CD8-positive, alpha-beta memory T cell (primary cell): Measurements from ENCODE around the gene GRID2IP. TPM values are rescaled to one million over a fixed set of nuclear protein-coding genes. Genes with fewer than 3 reads are reported as not detected.
A peak's percentile ranks its signal among the peaks of the same experiment; 100 is the strongest.

Experiments
- CTCF ChIA-PET: fragments of 350-600 bp; sonication (Branson Sonifier 250); formaldehyde crosslinking; loops from one replicate; lab custom pipeline; 2021; ENCODE audit warnings: antibody characterized with exemption; lab: Charles Lee
- POLR2A ChIA-PET: fragments of 350-600 bp; sonication (Branson Sonifier 250); formaldehyde crosslinking; loops from one replicate; lab custom pipeline; 2021; ENCODE audit warnings: antibody characterized with exemption; lab: Charles Lee
- DNase-seq, 5 donors: peaks; one replicate each; pipeline versions ENCODE4 v3.0.0 to v3.0.0-alpha.2; 2020 to 2022; ENCODE audit warnings: mixed read lengths in 1 of 5
- H3K27ac ChIP-seq: one replicate; pipeline ENCODE4 v1.7.0; 2013; ENCODE audit warnings: low read depth, mild to moderate bottlenecking, low read length, moderate library complexity
- H3K27me3 ChIP-seq: 2 replicates; pipeline ENCODE4 v1.7.0; 2013; ENCODE audit warnings: low read length, mild to moderate bottlenecking; ENCODE audit not compliant: insufficient read depth, poor library complexity, severe bottlenecking
- H3K36me3 ChIP-seq: 2 replicates; pipeline ENCODE4 v1.7.0; 2013; ENCODE audit warnings: mild to moderate bottlenecking, low read length, moderate library complexity; ENCODE audit not compliant: insufficient read depth
- H3K4me1 ChIP-seq: 2 replicates; pipeline ENCODE4 v1.7.0; 2013; ENCODE audit warnings: mild to moderate bottlenecking, low read length, moderate library complexity; ENCODE audit not compliant: insufficient read depth
- H3K4me3 ChIP-seq: 2 replicates; pipeline ENCODE4 v1.7.0; 2013; ENCODE audit warnings: mild to moderate bottlenecking, low read length
- H3K9me3 ChIP-seq: 2 replicates; pipeline ENCODE4 v1.7.0; 2013; ENCODE audit warnings: mild to moderate bottlenecking, low read length
- H3K27ac Mint-ChIP-seq, 8 donors: one replicate each; pipeline ENCODE4 v1.8.0; 2020 to 2021; ENCODE audit warnings: mixed read lengths in 8 of 8, mild to moderate bottlenecking in 6 of 8, inconsistent platforms in 3 of 8, moderate library complexity in 3 of 8
- H3K27me3 Mint-ChIP-seq, 2 donors: one replicate each; pipeline ENCODE4 v1.8.0; 2020 to 2021; ENCODE audit warnings: mixed read lengths in 2 of 2, mild to moderate bottlenecking in 1 of 2, moderate library complexity in 1 of 2
- H3K36me3 Mint-ChIP-seq, 3 donors: one replicate each; pipeline ENCODE4 v1.8.0; 2020 to 2021; ENCODE audit warnings: mixed read lengths in 3 of 3, inconsistent platforms in 1 of 3, mild to moderate bottlenecking in 1 of 3
- H3K4me1 Mint-ChIP-seq, 3 donors: one replicate each; pipeline ENCODE4 v1.8.0; 2020 to 2021; ENCODE audit warnings: mixed read lengths in 3 of 3, inconsistent platforms in 1 of 3, mild to moderate bottlenecking in 1 of 3
- H3K4me3 Mint-ChIP-seq, 7 donors: one replicate each; pipeline ENCODE4 v1.8.0; 2020 to 2021; ENCODE audit warnings: mixed read lengths in 7 of 7, mild to moderate bottlenecking in 6 of 7, moderate library complexity in 4 of 7, inconsistent platforms in 2 of 7
- H3K9me3 Mint-ChIP-seq, 5 donors: one replicate each; pipeline ENCODE4 v1.8.0; 2020 to 2022; ENCODE audit warnings: mixed read lengths in 5 of 5, mild to moderate bottlenecking in 3 of 5, moderate library complexity in 2 of 5, inconsistent platforms in 1 of 5
- polyA plus RNA-seq: library from polyadenylated mRNA; unstranded; fragments of 300-500 nt; fragmentation: Illumina TruSeq; gene quantifications from one replicate; pipeline ENCODE4 v1.2.3, GENCODE V29; 2021
- total RNA-seq, 2 experiments: library from RNA; stranded (reverse); gene quantifications; one replicate each; pipeline ENCODE4 v1.2.3, GENCODE V29; 2021

Gene GRID2IP
- total and polyA plus RNA-seq, 3 experiments from 2014 or later = 0.33 to 0.51 TPM; not detected in 1

DNA sequence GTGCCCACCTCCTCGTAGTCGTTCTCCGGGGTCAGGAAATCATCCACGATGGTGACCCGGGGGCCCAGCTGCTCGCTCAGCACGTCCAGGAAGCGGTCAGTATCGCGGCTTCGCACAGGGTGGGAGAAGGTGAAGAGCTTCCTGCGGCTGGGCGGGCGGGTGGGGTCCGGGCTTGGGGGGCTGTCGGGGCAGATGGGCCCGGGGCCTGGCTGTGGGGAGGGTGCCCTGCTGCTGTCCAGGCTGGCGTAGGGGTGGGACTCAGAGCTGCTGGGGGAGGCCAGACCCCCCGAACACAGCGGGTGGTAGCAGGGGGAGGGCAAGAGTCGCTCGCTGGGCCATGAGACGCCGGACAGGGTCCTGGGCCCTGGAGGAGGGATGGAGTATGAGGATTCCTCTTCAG, 42.3 kb downstream of the GRID2IP start:
- peaks cover 0 to 2% of the 10 kb centered on the region in 2 donors for H3K27me3 Mint-ChIP-seq
- Histone ChIP-seq H3K36me3 (no peaks in the 10 kb centered on the region), H3K4me3 (no peak overlapping the region), H3K27me3 (no peaks in the 10 kb centered on the region), H3K4me1 (peaks cover 7% of the 10 kb centered on the region), H3K27ac (no peak overlapping the region), H3K9me3 (no peaks in the 10 kb centered on the region)
- H3K27ac Mint-ChIP-seq = no peak overlapping the region
- peaks cover 0 to 10% (median 1%) of the 10 kb centered on the region in 3 donors for H3K4me1 Mint-ChIP-seq
- ChIA-PET CTCF (no interaction called here), POLR2A (no interaction called here)
- no peaks in the 10 kb centered on the region for H3K9me3 Mint-ChIP-seq
- H3K4me3 Mint-ChIP-seq = no peak overlapping the region
- no peaks in the 10 kb centered on the region for H3K36me3 Mint-ChIP-seq
- DNase-seq = no peak

DNA sequence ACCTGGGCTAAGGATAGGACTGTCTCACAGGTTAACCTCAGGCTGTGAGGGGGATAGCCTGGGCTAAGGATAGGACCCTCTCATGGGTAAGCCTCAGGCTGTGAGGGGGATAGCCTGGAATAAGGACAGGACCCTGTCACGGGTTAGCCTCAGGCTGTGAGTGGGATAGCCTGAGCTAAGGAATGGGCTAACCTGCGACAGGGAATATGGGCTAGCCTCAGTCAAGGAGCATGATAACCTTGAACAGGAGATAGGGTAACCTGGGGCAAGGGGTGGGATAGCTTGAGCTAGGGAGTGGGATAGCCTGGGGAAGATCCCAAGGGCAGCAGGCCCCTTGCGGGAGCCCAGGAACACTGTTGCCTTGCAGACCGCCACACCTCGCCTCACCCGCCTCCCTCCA, 42.7 kb downstream of the GRID2IP start:
- Histone ChIP-seq H3K36me3 (no peaks in the 10 kb centered on the region), H3K9me3 (no peaks in the 10 kb centered on the region), H3K27ac (no peak overlapping the region), H3K27me3 (no peaks in the 10 kb centered on the region), H3K4me1 (peaks cover 7% of the 10 kb centered on the region), H3K4me3 (no peak overlapping the region)
- ChIA-PET POLR2A (no interaction called here), CTCF (no interaction called here)
- Mint-ChIP-seq H3K27me3 (peaks cover 0 to 2% of the 10 kb centered on the region in 2 donors), H3K9me3 (no peaks in the 10 kb centered on the region), H3K4me1 (peaks cover 0 to 10% (median 4%) of the 10 kb centered on the region in 3 donors), H3K36me3 (no peaks in the 10 kb centered on the region), H3K4me3 (no peak overlapping the region), H3K27ac (no peak overlapping the region)
- no peak for DNase-seq

DNA sequence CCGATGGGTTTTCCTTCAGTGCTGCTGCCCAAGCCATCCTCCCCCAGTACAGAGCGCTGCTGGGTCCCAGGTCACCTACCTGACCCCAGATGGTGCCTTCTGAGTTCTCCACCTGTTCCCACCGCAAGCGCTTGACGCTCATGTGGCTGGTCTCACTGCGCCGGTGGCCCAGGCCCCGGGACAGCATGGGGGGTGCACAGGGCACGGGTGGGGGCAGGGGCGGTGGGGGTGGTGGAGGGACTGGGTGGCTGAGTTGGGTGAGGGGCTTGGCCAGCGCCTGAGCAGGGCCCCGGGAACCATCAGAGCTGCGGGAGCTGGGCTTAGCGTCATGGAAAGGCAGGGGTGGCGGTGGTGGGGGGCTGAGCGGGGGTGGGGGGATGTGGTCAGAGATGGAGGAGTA, 43.4 kb downstream of the GRID2IP start:
- Mint-ChIP-seq H3K4me1 (peaks cover 0 to 10% (median 4%) of the 10 kb centered on the region in 3 donors), H3K4me3 (no peak overlapping the region), H3K27ac (no peak overlapping the region), H3K27me3 (peaks cover 0 to 2% of the 10 kb centered on the region in 2 donors), H3K9me3 (no peaks in the 10 kb centered on the region), H3K36me3 (no peaks in the 10 kb centered on the region)
- Histone ChIP-seq H3K4me1 (peaks cover 7% of the 10 kb centered on the region), H3K9me3 (no peaks in the 10 kb centered on the region), H3K4me3 (no peak overlapping the region), H3K27ac (no peak overlapping the region), H3K36me3 (no peaks in the 10 kb centered on the region), H3K27me3 (no peaks in the 10 kb centered on the region)
- POLR2A ChIA-PET = no interaction called here
- CTCF ChIA-PET = no interaction called here
- DNase-seq = no peak

GRCh38 chr7:6505685-6506559, 45.3 kb downstream of the GRID2IP start:
- Mint-ChIP-seq H3K27me3 (peaks cover 0 to 3% of the 10 kb centered on the region in 2 donors), H3K9me3 (no peaks in the 10 kb centered on the region), H3K27ac (peak overlapping the region in 1 of 8 donors; percentile 13), H3K4me3 (peak overlapping the region in 3 of 7 donors; percentile 21 to 58 (median 47)), H3K36me3 (no peaks in the 10 kb centered on the region), H3K4me1 (peaks cover 0 to 10% (median 4%) of the 10 kb centered on the region in 3 donors)
- Histone ChIP-seq H3K36me3 (no peaks in the 10 kb centered on the region), H3K27me3 (no peaks in the 10 kb centered on the region), H3K4me1 (peaks cover 7% of the 10 kb centered on the region), H3K9me3 (no peaks in the 10 kb centered on the region), H3K4me3 (no peak overlapping the region), H3K27ac (no peak overlapping the region)
- ChIA-PET CTCF (interaction anchor here (2.3 kb wide), 1 partner anchor 10 kb away, joined by 10 read pairs; no protein-coding TSS in a partner anchor), POLR2A (interaction anchor here (0.7 kb wide), 1 partner anchor 70 kb away, joined by 3 read pairs; no protein-coding TSS in a partner anchor)
- DNase-seq = no peak

GRCh38 chr7:6504996-6505395, 46.3 kb downstream of the GRID2IP start:
- H3K4me1 ChIP-seq = peaks cover 7% of the 10 kb centered on the region
- no peaks in the 10 kb centered on the region for H3K36me3 Mint-ChIP-seq
- H3K9me3 Mint-ChIP-seq = no peaks in the 10 kb centered on the region
- no peak overlapping the region for H3K4me3 ChIP-seq
- peaks cover 0 to 3% of the 10 kb centered on the region in 2 donors for H3K27me3 Mint-ChIP-seq
- POLR2A ChIA-PET = interaction anchor here (0.7 kb wide), 1 partner anchor 71 kb away, joined by 3 read pairs; no protein-coding TSS in a partner anchor
- H3K9me3 ChIP-seq = no peaks in the 10 kb centered on the region
- no peaks in the 10 kb centered on the region for H3K27me3 ChIP-seq
- peak overlapping the region; percentile 89 to 96 (median 92) for H3K4me3 Mint-ChIP-seq
- H3K4me1 Mint-ChIP-seq = peaks cover 0 to 10% (median 4%) of the 10 kb centered on the region in 3 donors
- H3K36me3 ChIP-seq = no peaks in the 10 kb centered on the region
- DNase-seq = no peak
- H3K27ac ChIP-seq = no peak overlapping the region
- CTCF ChIA-PET = interaction anchor here (2.3 kb wide), 1 partner anchor 11 kb away, joined by 10 read pairs; no protein-coding TSS in a partner anchor
- H3K27ac Mint-ChIP-seq = no peak overlapping the region

GRCh38 chr7:6502886-6503285, 48.4 kb downstream of the GRID2IP start:
- peaks cover 0 to 3% of the 10 kb centered on the region in 2 donors for H3K27me3 Mint-ChIP-seq
- no peak for DNase-seq
- CTCF ChIA-PET = no interaction called here
- no peaks in the 10 kb centered on the region for H3K9me3 Mint-ChIP-seq
- no peaks in the 10 kb centered on the region for H3K9me3 ChIP-seq
- no peak overlapping the region for H3K4me3 ChIP-seq
- H3K4me3 Mint-ChIP-seq = peak overlapping the region in 5 of 7 donors; percentile 3 to 56 (median 20)
- no peaks in the 10 kb centered on the region for H3K36me3 ChIP-seq
- peaks cover 7% of the 10 kb centered on the region for H3K4me1 ChIP-seq
- no peak overlapping the region for H3K27ac Mint-ChIP-seq
- no peak overlapping the region for H3K27ac ChIP-seq
- no peaks in the 10 kb centered on the region for H3K27me3 ChIP-seq
- H3K36me3 Mint-ChIP-seq = no peaks in the 10 kb centered on the region
- peaks cover 0 to 10% (median 4%) of the 10 kb centered on the region in 3 donors for H3K4me1 Mint-ChIP-seq
- POLR2A ChIA-PET = no interaction called here

- ChIA-PET CTCF (no interaction called here), POLR2A (no interaction called here)
- Mint-ChIP-seq H3K27me3 (peaks cover 0 to 3% of the 10 kb centered on the region in 2 donors), H3K36me3 (no peaks in the 10 kb centered on the region), H3K4me3 (peak overlapping the region in 6 of 7 donors; percentile 6 to 86 (median 52)), H3K27ac (no peak overlapping the region), H3K4me1 (peaks cover 0 to 10% (median 4%) of the 10 kb centered on the region in 3 donors), H3K9me3 (no peaks in the 10 kb centered on the region)
- peaks cover 7% of the 10 kb centered on the region for H3K4me1 ChIP-seq
- no peaks in the 10 kb centered on the region for H3K9me3 ChIP-seq
- no peak overlapping the region for H3K4me3 ChIP-seq
- H3K27ac ChIP-seq = no peak overlapping the region
- no peaks in the 10 kb centered on the region for H3K36me3 ChIP-seq
- no peaks in the 10 kb centered on the region for H3K27me3 ChIP-seq
- DNase-seq = peak in 1 of 5 donors; percentile 40
Observed at GRCh38 chr7:6501586-6502564, 49.4 kb downstream of the GRID2IP start.
